ENCODE measurements around the gene UST.

DNA sequence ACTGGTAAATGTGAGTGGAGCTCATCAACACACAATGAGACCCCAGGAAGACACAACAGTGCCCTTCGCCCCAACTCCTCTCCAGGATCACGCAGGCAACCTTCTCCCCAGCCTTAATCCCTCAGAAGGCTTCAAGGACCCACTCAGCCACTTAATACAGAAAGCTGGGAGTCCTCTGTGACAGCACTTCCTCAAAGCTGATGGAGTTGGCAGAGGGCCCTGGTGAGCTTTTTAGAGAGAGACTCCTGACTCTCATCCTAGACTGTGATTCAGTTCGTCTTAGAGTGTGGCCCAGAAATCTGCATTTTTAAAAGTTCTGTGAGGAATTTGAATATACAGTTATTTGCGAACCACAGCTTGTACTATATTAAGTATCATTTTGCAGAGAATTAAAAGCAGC is 187.7 kb downstream of the UST start:
- TF ChIP-seq SUZ12 (IDR thresholded peaks at IDR 0.05) (no peak), SP1 (IDR thresholded peaks at IDR 0.05) (no peak), BHLHE40 (IDR thresholded peaks at IDR 0.05; ENCODE audit: borderline replicate concordance) (no peak), FOXK2 (IDR thresholded peaks at IDR 0.05) (no peak), TARDBP (IDR thresholded peaks at IDR 0.05) (no peak)
